ENCODE data around the gene MAP4K4.

The MAP4K4 gene

DNA sequence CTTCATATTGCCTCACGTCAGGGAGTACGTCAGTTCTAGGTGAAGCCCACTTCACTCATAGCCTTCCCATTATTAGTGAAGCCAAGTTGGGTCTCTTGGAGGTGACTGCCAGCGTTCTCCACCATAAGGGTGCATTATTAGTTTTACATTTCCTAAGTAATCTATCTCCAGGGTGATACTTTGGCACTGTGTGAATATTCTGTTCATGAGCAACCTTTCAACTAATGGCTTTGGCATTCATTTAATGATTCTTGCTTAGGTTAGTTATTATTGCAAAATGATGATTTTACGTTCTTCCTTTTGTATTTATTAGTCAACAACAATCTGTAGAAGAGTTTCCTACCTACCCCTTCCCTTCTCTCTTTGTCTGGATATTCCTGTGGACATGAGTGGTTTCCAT, 97.5 kb downstream of the MAP4K4 start:
- no peak for DNase-seq

DNA sequence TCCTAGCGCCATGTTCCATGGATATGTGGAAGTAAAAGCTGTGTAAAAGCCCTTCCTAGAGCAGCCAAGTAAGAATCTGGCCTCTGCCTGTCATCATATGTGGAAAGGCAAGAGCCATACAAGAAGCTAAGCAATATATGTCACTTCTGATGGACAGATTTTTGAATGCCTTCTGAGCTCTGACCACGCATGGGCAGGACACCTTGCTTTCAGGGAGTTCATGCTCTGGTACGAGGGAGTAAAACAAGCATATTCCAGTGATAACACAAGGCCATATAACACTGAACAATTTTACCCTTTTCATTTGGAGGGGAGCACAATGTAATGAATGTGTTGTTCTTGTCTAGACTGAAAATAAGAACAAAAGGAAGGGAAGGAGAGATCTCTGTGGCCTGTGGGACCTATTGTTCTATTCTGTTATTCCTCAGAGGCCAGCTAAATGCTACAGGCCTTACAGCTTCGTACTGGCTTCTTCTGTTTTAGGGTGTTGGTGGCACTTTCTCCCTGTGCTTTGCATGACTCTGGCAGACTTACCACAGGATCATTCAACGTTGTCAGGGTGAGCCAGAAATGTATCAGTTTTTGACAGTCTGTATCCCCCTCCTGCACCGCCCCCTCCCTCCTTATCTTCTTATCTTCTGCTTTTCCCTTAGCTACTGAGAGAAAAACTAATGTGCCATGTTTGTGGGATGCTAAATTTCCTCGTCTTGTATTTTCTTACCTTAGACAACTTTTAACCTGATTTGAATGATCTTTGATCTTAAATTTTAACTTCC, 99.5 kb downstream of the MAP4K4 start:
- no peak for DNase-seq

- DNase-seq, result no peak
These were observed 104.0 kb downstream of the MAP4K4 start for GRCh38 chr2:101801496-101801895.

DNA sequence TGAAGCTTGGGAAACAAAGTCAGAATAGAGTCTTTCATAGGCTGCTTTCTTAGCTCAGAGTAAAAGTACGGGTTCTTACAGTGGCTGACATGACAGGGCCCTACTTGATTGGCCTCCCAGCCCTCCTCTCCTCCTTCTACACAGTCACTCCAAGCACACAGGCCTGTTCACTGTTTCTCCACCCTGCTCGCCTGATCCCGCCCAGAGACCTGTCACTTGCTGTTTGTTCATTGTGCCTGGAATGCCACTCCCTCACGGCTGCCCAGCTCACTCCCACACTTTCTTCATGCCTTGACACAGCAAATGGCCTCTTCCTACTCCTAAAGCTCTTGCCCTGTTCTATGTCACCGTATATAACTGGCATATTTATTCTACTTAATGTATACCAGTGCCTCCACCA, 104.8 kb downstream of the MAP4K4 start:
- no peak for DNase-seq

DNA sequence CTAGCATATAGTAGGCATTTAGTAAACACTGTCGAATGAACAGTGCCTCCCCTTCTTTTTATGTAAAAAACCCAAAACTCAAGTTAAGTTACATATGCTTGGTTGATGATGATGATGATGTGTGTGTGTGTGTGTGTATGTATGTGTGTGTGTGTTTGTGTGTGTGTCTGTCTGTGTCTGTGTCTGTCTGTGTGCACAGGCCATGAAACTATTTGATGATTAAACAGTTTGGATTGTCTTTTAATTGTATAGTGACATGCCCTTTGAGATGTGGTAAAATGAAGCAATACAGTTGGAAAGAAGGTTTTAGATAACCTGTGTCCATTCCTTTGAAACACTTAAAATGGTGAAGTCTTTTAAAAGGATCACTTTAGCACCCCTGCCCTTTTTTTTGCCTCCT, 105.6 kb downstream of the MAP4K4 start:
- no peak for DNase-seq

DNA sequence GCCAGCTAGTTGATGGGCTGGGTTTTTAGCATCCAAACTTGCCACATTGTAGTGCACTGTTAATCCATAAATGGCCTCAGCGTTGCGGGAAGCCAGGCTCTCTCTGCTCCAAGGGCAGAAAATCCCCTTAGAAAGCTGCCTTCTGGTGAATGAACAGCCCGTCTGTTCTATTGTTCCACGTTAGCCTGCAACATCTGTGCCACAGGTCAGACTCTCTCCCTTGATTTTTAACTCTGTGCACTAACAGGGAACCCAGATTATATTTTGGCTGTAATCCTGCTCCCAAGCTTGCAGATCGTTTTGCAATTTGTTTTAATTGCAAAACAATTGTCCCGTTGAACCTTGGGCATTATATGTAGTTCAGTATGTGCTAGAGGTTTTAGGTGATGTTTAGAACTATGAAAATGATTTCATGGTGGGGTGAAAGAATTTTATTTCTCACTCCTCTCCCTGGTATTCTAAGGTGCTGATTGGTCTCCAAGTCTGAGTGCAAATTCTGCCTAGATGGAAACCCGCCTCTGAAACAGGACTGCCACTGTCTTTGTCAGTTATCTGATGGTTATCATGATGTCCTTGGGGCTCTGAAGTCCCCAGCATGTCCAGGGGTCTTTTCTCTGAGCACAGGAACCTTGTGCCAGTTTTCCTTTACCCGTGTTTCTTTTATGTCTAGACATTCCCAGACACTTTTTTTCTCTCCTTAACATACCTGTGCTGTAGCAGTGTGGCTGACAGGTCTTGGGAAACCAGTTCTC, 106.6 kb downstream of the MAP4K4 start:
- DNase-seq, result no peak

- no peak for DNase-seq
These were observed 107.9 kb downstream of the MAP4K4 start for GRCh38 chr2:101805152-101806088.

- no peak for DNase-seq
These were observed 108.6 kb downstream of the MAP4K4 start for GRCh38 chr2:101806123-101806522.

- no peak for DNase-seq
These were observed 109.2 kb downstream of the MAP4K4 start for GRCh38 chr2:101806701-101807100.

DNA sequence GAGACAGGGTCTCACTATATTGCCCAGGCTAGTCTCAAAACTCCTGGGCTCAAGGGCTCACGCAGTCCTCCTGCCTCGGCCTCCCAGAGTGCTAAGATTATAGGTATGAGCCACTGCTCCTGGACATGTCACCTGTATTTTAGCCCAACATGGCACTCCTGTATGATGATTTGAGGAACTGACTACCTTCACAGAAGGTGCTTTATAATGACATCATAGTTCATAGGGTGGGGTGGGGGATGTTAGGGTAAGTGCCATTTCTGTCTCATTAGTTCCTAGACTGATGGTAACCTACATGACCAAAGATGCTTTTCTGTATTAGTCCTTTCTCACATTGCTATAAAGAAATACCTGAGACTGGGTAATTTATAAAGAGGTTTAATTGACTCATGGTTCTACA, 109.7 kb downstream of the MAP4K4 start:
- no peak for DNase-seq

- DNase-seq, result no peak
These were observed 110.6 kb downstream of the MAP4K4 start for GRCh38 chr2:101808006-101808562.

DNA sequence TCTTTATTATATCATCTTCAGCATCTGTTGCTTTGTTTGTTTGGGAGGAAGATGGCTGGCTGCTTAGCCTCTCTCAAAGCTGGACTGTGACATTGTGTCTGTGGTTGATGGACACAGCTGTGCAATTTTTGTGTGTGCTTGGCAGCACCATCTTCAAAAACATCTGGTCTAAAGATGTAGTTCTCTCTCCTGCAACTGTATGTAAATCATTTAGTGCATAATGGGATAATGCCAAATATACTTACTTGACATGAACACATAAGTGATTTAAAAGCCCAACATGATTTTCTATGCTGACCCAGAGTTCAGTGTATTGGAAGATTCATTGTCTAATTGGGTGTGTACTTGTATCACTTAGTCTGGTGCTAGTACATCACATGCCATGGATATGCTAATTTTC, 112.2 kb downstream of the MAP4K4 start:
- no peak for DNase-seq

GRCh38 chr2:101811226-101812015, 113.9 kb downstream of the MAP4K4 start:
- no peak for DNase-seq

DNA sequence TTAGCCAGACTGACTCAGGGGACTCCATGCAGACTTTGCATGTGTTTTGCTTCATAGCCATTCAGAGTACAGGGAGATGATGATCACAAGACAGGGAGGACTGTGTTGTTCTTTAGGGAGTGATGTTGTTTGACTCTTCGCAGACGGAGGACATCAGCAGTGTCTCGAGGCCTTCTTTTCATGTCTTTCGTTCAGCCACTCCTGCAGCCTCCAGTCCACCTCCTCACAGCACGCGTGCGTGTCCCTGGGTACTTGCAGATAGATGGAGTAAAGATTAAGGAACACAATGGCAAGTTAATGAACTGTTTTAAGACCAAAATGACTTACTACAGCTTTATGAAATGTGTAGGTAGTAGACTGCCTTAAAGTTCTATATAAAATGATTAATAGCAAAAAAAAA, 114.7 kb downstream of the MAP4K4 start:
- no peak for DNase-seq

DNA sequence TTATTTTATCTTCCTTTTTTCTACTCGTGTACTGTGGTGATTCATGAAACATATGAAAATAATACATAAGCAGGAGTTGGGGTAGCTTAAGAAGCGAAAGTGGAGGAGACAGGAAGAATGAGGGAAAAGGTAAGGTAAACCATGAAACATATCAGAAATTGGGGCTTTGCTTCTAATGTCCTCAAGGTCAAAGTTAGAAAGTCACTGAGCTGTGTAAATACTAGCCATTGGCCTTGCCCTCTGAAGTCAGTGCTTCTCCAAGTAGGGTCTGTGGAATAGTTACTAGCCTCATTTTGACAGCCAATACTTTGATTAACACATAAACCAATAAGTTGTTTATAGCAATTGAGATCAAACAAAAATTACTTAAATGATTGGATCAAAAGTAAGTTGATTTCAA, 117.2 kb downstream of the MAP4K4 start:
- DNase-seq, result no peak

GRCh38 chr2:101815154-101815553, 117.6 kb downstream of the MAP4K4 start:
- DNase-seq, result no peak

- no peak for DNase-seq
These were observed 118.4 kb downstream of the MAP4K4 start for GRCh38 chr2:101815739-101816391.

GRCh38 chr2:101816598-101816997, 119.1 kb downstream of the MAP4K4 start:
- no peak for DNase-seq

DNA sequence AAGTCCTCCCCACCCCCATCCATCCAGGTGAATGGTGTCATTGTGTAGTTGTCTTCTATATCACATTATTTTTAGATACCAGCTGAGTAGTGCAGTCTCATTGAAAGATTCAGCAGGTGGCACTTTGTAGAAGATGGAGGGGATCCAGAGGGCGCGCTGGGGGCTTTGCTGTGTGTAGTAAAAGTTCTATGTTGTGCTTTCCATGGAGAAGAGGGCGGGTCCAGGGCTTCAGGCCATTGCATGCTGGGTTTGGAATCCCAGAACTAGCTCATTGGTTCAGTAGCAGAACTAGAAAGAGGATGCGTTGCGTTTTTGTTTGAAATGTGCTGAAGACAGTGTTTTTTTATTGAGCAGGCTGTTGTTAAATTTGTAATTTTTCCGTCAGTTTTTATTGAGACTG, 120.0 kb downstream of the MAP4K4 start:
- DNase-seq, result no peak

DNA sequence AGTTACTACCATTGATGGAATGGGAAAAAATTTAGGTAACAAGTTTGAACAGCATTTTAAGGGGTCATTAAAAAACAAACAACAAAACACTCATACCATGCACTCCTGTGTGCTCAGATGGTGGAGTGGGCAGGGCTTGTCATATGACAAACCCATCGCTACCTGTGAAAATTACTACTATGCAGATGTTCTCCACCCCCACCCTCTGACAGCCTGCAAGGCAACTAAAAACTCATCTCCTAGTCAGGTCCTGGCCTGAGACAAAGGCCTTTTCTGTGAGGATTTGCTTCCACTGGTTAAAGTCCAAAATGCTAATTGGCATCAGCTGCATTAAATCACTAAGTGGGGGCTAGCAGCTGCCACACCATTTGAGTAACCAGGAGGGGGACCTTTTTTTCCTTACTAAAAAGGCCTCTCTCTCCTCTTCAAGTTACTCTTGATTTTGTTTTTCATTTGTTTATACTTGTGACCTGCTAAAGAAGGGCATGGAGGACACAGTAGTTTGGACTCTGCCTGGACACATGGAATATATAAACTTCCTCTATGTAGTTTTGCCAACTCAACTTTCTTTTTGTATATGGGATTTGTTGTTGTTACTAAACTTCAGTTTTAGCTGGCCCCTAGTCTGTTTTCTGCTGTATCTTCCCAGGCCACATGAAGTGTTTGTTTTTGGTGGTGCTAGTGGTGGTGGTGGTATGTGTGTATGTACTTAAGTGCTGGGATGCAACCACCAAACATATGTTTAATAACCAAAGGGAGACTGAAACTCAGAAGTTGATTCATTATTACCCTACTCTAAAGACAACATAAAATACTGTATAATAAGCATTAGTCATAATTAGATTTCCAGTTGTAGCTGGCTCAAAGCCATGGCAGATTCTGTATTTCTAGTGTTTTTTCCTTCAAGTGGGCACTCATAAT, 121.3 kb downstream of the MAP4K4 start:
- no peak for DNase-seq

DNA sequence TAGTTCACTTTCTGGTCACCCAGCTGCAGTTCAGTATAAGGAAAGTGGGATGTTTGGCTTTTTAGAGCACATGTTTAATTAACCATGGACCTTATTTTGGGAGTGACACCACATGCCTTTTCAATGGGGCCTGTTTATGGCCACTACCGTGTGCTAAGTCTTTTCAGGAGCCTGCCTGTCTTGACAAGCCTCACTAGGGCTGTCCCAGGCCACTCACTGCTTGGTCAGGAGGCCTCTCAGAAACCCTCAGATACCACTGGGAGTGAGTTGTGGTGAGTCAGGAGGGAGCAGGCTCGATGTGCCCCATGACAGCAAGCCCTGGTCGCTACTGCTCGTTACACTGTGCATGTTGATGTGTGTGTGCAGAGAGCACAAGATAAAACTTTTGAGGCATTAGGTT, 123.0 kb downstream of the MAP4K4 start:
- DNase-seq, result no peak

All from activated CD4-positive, alpha-beta T cell treated with anti-CD3 and anti-CD28 coated beads, Interleukin-2, amount 50 U/mL, for 1 hour (primary cell).